ENCODE results near the gene PPP1R2. TPM values are rescaled to one million over a fixed set of nuclear protein-coding genes. Genes with fewer than 3 reads are reported as not detected.

Gene PPP1R2
- total and polyA plus RNA-seq, 2 of the 13 experiments (the other 11 are each of a cell fraction or from before 2014, with no cell fraction given): 36.5 to 86.5 TPM

- TF ChIP-seq GABPA (IDR thresholded peaks at IDR 0.05; ENCODE audit: low read depth, low read length) (no peak), GABPA (CRISPR knock-in tag; IDR thresholded peaks at IDR 0.05; ENCODE audit: low read depth) (no peak), KDM4B (CRISPR knock-in tag; IDR thresholded peaks at IDR 0.05) (peak; percentile 79; the same call in 1 of the 2 replicates), RFXAP (CRISPR knock-in tag; IDR thresholded peaks at IDR 0.05; ENCODE audit: borderline replicate concordance) (0 out of 2 replicates have a peak, but pooled peaks have one; percentile 29), NFRKB (IDR thresholded peaks at IDR 0.05) (no peak), JUND (CRISPR knock-in tag; IDR thresholded peaks at IDR 0.05) (no peak), ZNF512 (CRISPR knock-in tag; IDR thresholded peaks at IDR 0.05) (no peak), HOXA5 (CRISPR knock-in tag; IDR thresholded peaks at IDR 0.05) (peak; percentile 73; the same call in 1 of the 2 replicates), ZNF318 (CRISPR knock-in tag; IDR thresholded peaks at IDR 0.05) (no peak), HNRNPLL (IDR thresholded peaks at IDR 0.05; ENCODE audit: low read depth, low read length, poor library complexity, severe bottlenecking) (peak; percentile 91), NONO (IDR thresholded peaks at IDR 0.05) (no peak), NONO (CRISPR knock-in tag; conservative IDR thresholded peaks at IDR 0.05) (peak; percentile 54; the same call in 1 of the 2 replicates), ATF7 (IDR thresholded peaks at IDR 0.05) (no peak), ATF7 (CRISPR knock-in tag; IDR thresholded peaks at IDR 0.05) (no peak), ZNF121 (CRISPR knock-in tag; IDR thresholded peaks at IDR 0.05) (no peak), ZNF235 (CRISPR knock-in tag; IDR thresholded peaks at IDR 0.05; ENCODE audit: borderline replicate concordance) (no peak), ZFP41 (CRISPR knock-in tag; IDR thresholded peaks at IDR 0.05; ENCODE audit: borderline replicate concordance) (no peak), FOXK2 (IDR thresholded peaks at IDR 0.05) (no peak), MAFG (CRISPR knock-in tag; IDR thresholded peaks at IDR 0.05) (no peak), ZNF33A (CRISPR knock-in tag; IDR thresholded peaks at IDR 0.05; ENCODE audit: borderline replicate concordance) (no peak), TEF (CRISPR knock-in tag; IDR thresholded peaks at IDR 0.05) (no peak)
These were observed at the start of gene PPP1R2 (continued) for GRCh38 chr3:195542698-195543499.
